Mononuclear cell (primary cell): ENCODE results near the gene PPBP. TPM values are rescaled to one million over a fixed set of nuclear protein-coding genes. Genes with fewer than 3 reads are reported as not detected.

Experiments used
- H3K27me3 ChIP-seq: 2 replicates; pipeline ENCODE4 v1.6.0; 2011; ENCODE audit warnings: low read length, control low read depth; ENCODE audit not compliant: insufficient read depth
- H3K4me1 ChIP-seq: 2 replicates; pipeline ENCODE4 v1.5.1; 2011; ENCODE audit warnings: mild to moderate bottlenecking, low read length, control low read depth; ENCODE audit not compliant: insufficient read depth
- H3K4me3 ChIP-seq: 2 replicates; pipeline ENCODE4 v1.5.1; 2011; ENCODE audit warnings: mild to moderate bottlenecking, low read length, moderate library complexity
- H3K9me3 ChIP-seq: 2 replicates; pipeline ENCODE4 v1.5.1; 2011; ENCODE audit warnings: low read depth, mild to moderate bottlenecking, control low read depth, low read length
- total RNA-seq: library from RNA; depleted of rRNA; stranded (reverse); fragments of >200 nt; gene quantifications from one replicate; pipeline ENCODE4 v1.2.3, GENCODE V29; 2012

PPBP gene
- total RNA-seq = 1,528 TPM

- H3K4me1 ChIP-seq = no peaks in the 10 kb centered on the region
- H3K9me3 ChIP-seq = no peaks in the 10 kb centered on the region
- H3K27me3 ChIP-seq = no peaks in the 10 kb centered on the region
- no peak within 1 kb of the TSS for H3K4me3 ChIP-seq
Observed at GRCh38 chr4:73988061-73988460, at the start of gene PPBP. TSS of gene PPBP (minus strand) at chr4:73988190. CDS start at chr4:73988103, 87 bp downstream.

GRCh38 chr4:74037076-74037955, 49.3 kb upstream of the PPBP start:
- Histone ChIP-seq H3K9me3 (no peaks in the 10 kb centered on the region), H3K4me3 (no peak overlapping the region), H3K4me1 (peaks cover 15% of the 10 kb centered on the region), H3K27me3 (peaks cover 31% of the 10 kb centered on the region)

GRCh38 chr4:74033739-74034138, 45.7 kb upstream of the PPBP start:
- H3K27me3 ChIP-seq = peaks cover 11% of the 10 kb centered on the region
- no peak overlapping the region for H3K4me3 ChIP-seq

GRCh38 chr4:74032064-74032463, 44.1 kb upstream of the PPBP start:
- Histone ChIP-seq H3K4me3 (no peak overlapping the region), H3K9me3 (no peaks in the 10 kb centered on the region), H3K4me1 (no peaks in the 10 kb centered on the region), H3K27me3 (peaks cover 4% of the 10 kb centered on the region)

More at GRCh38 chr4:74033739-74034138, 45.7 kb upstream of the PPBP start:
- no peaks in the 10 kb centered on the region for H3K9me3 ChIP-seq
- H3K4me1 ChIP-seq = peaks cover 8% of the 10 kb centered on the region

GRCh38 chr4:74031576-74031975, 43.6 kb upstream of the PPBP start:
- Histone ChIP-seq H3K4me3 (no peak overlapping the region), H3K27me3 (peaks cover 3% of the 10 kb centered on the region)

GRCh38 chr4:74030285-74030684, 42.3 kb upstream of the PPBP start:
- Histone ChIP-seq H3K9me3 (no peaks in the 10 kb centered on the region), H3K27me3 (no peaks in the 10 kb centered on the region), H3K4me1 (no peaks in the 10 kb centered on the region), H3K4me3 (no peak overlapping the region)

More at GRCh38 chr4:74031576-74031975, 43.6 kb upstream of the PPBP start:
- Histone ChIP-seq H3K4me1 (no peaks in the 10 kb centered on the region), H3K9me3 (no peaks in the 10 kb centered on the region)

GRCh38 chr4:74028504-74028903, 40.5 kb upstream of the PPBP start:
- Histone ChIP-seq H3K4me3 (no peak overlapping the region), H3K9me3 (no peaks in the 10 kb centered on the region), H3K4me1 (no peaks in the 10 kb centered on the region), H3K27me3 (no peaks in the 10 kb centered on the region)

- H3K4me3 ChIP-seq = no peak overlapping the region
- peaks cover 1% of the 10 kb centered on the region for H3K4me1 ChIP-seq
- H3K27me3 ChIP-seq = no peaks in the 10 kb centered on the region
Observed at GRCh38 chr4:74023709-74024108, 35.7 kb upstream of the PPBP start.

GRCh38 chr4:74021601-74022000, 33.6 kb upstream of the PPBP start:
- Histone ChIP-seq H3K4me3 (no peak overlapping the region), H3K4me1 (peaks cover 7% of the 10 kb centered on the region), H3K27me3 (no peaks in the 10 kb centered on the region), H3K9me3 (no peaks in the 10 kb centered on the region)

More at GRCh38 chr4:74023709-74024108, 35.7 kb upstream of the PPBP start:
- H3K9me3 ChIP-seq = no peaks in the 10 kb centered on the region

- no peak overlapping the region for H3K4me3 ChIP-seq
- H3K27me3 ChIP-seq = no peaks in the 10 kb centered on the region
- peaks cover 7% of the 10 kb centered on the region for H3K4me1 ChIP-seq
- no peaks in the 10 kb centered on the region for H3K9me3 ChIP-seq
Observed at GRCh38 chr4:74018771-74019170, 30.8 kb upstream of the PPBP start.

- no peaks in the 10 kb centered on the region for H3K27me3 ChIP-seq
- H3K9me3 ChIP-seq = no peaks in the 10 kb centered on the region
- peaks cover 7% of the 10 kb centered on the region for H3K4me1 ChIP-seq
- H3K4me3 ChIP-seq = no peak overlapping the region
Observed at GRCh38 chr4:74018116-74018515, 30.1 kb upstream of the PPBP start.

- Histone ChIP-seq H3K9me3 (no peaks in the 10 kb centered on the region), H3K4me3 (no peak overlapping the region), H3K4me1 (peaks cover 7% of the 10 kb centered on the region), H3K27me3 (no peaks in the 10 kb centered on the region)
Observed at GRCh38 chr4:74016068-74016467, 28.1 kb upstream of the PPBP start.

- Histone ChIP-seq H3K4me3 (no peak overlapping the region), H3K4me1 (peaks cover 7% of the 10 kb centered on the region), H3K27me3 (no peaks in the 10 kb centered on the region), H3K9me3 (no peaks in the 10 kb centered on the region)
Observed at GRCh38 chr4:74015126-74015780, 27.3 kb upstream of the PPBP start.

- no peaks in the 10 kb centered on the region for H3K27me3 ChIP-seq
- no peak overlapping the region for H3K4me3 ChIP-seq
- peaks cover 7% of the 10 kb centered on the region for H3K4me1 ChIP-seq
- no peaks in the 10 kb centered on the region for H3K9me3 ChIP-seq
Observed at GRCh38 chr4:74014332-74014731, 26.3 kb upstream of the PPBP start.

- H3K9me3 ChIP-seq = no peaks in the 10 kb centered on the region
- no peaks in the 10 kb centered on the region for H3K27me3 ChIP-seq
- peaks cover 2% of the 10 kb centered on the region for H3K4me1 ChIP-seq
- H3K4me3 ChIP-seq = no peak overlapping the region
Observed at GRCh38 chr4:74013264-74013663, 25.3 kb upstream of the PPBP start.
